Endodermal cell (in vitro differentiated cells): ENCODE results near the gene BTBD9. TPM values are rescaled to one million over a fixed set of nuclear protein-coding genes. Genes with fewer than 3 reads are reported as not detected.

ENCODE experiments used
- DNase-seq: peaks from one replicate; pipeline ENCODE4 v3.0.0-alpha.2; 2017
- H3K27ac ChIP-seq: 2 replicates; pipeline ENCODE4 v1.5.1; 2013; ENCODE audit warnings: mild to moderate bottlenecking, low read depth, low read length, moderate library complexity
- H3K27me3 ChIP-seq: 2 replicates; pipeline ENCODE4 v1.6.1; 2013; ENCODE audit warnings: mild to moderate bottlenecking, low read length, moderate library complexity; ENCODE audit not compliant: insufficient read depth, control insufficient read depth, poor library complexity, severe bottlenecking
- H3K36me3 ChIP-seq: 2 replicates; pipeline ENCODE4 v1.7.0; 2013; ENCODE audit warnings: mild to moderate bottlenecking, low read length, moderate library complexity; ENCODE audit not compliant: control insufficient read depth, insufficient read depth
- H3K4me1 ChIP-seq: one replicate; pipeline ENCODE4 v1.7.0; 2013; ENCODE audit warnings: low read length; ENCODE audit not compliant: control insufficient read depth, insufficient read depth
- H3K4me3 ChIP-seq: 2 replicates; pipeline ENCODE4 v1.5.1; 2013; ENCODE audit warnings: mild to moderate bottlenecking, low read length, moderate library complexity
- H3K9ac ChIP-seq: 2 replicates; pipeline ENCODE4 v1.6.1; 2013; ENCODE audit warnings: mild to moderate bottlenecking, low read length, moderate library complexity; ENCODE audit not compliant: poor library complexity, severe bottlenecking; ENCODE audit errors: extremely low read depth
- H3K9me3 ChIP-seq: 2 replicates; pipeline ENCODE4 v1.6.1; 2013; ENCODE audit warnings: mild to moderate bottlenecking, low read length, moderate library complexity; ENCODE audit not compliant: control insufficient read depth
- H3K27ac Mint-ChIP-seq: 2 replicates; pipeline ENCODE4 v1.8.0; 2020; ENCODE audit warnings: mixed read lengths
- H3K27me3 Mint-ChIP-seq: 2 replicates; pipeline ENCODE4 v1.8.0; 2021; ENCODE audit warnings: mild to moderate bottlenecking, mixed read lengths; ENCODE audit not compliant: insufficient read depth
- H3K36me3 Mint-ChIP-seq: 2 replicates; pipeline ENCODE4 v1.8.0; 2020; ENCODE audit warnings: low read depth, mixed read lengths
- H3K4me1 Mint-ChIP-seq: 2 replicates; pipeline ENCODE4 v1.8.0; 2020; ENCODE audit warnings: mixed read lengths
- H3K4me3 Mint-ChIP-seq: 2 replicates; pipeline ENCODE4 v1.8.0; 2020; ENCODE audit warnings: mild to moderate bottlenecking, moderate library complexity, mixed read lengths
- H3K9me3 Mint-ChIP-seq: 2 replicates; pipeline ENCODE4 v1.8.0; 2020; ENCODE audit warnings: mild to moderate bottlenecking, mixed read lengths
- CTCF ChIP-seq: fragments of 200-600 bp; sonication (generic); conservative IDR thresholded peaks from 2 replicates; pipeline ENCODE4 v1.5.0; 2021; ENCODE audit warnings: antibody characterized with exemption, mild to moderate bottlenecking
- WGBS, 2 experiments: methylation state at CpG; one replicate each; pipeline versions ENCODE4 v1.1.5 to v1.1.7; 2013; ENCODE audit warnings: missing lambda C conversion rate in 2 of 2, mixed read lengths in 1 of 2; ENCODE audit not compliant: insufficient coverage in 1 of 2, insufficient read length in 1 of 2; 5-methylcytosine and 5-hydroxymethylcytosine counted together
- total RNA-seq, 2 donors: library from RNA; stranded (reverse); fragmentation: NEBNext Ultra II Directional in 1 of 2; extraction: Animal tissue kit (Norgen Biotek cat#: 25700) in 1 of 2; gene quantifications; 2 replicates in 1 of 2; 3 replicates in 1 of 2; pipeline ENCODE4 v1.2.1, GENCODE V29; 2021

The BTBD9 gene
- total RNA-seq, 2 donors from 2014 or later = 7.6 to 12.3 TPM

GRCh38 chr6:38443352-38444144 is 196.2 kb downstream of the BTBD9 start:
- Mint-ChIP-seq H3K9me3 (no peaks in the 10 kb centered on the region), H3K27me3 (no peaks in the 10 kb centered on the region), H3K36me3 (no peaks in the 10 kb centered on the region), H3K27ac (no peak overlapping the region), H3K4me3 (no peak overlapping the region), H3K4me1 (peaks cover 12% of the 10 kb centered on the region)
- 75 to 91% methylated on average over 6 of the region's 6 CpGs for WGBS, 2 experiments
- H3K27me3 ChIP-seq = no peaks in the 10 kb centered on the region
- no peak overlapping the region for H3K9ac ChIP-seq
- no peak for DNase-seq
- H3K4me1 ChIP-seq = no peaks in the 10 kb centered on the region
- no peaks in the 10 kb centered on the region for H3K9me3 ChIP-seq
- H3K4me3 ChIP-seq = no peak overlapping the region
- no peak for TF ChIP-seq CTCF
- H3K36me3 ChIP-seq = no peaks in the 10 kb centered on the region
- H3K27ac ChIP-seq = no peak overlapping the region

GRCh38 chr6:38438097-38438496 is 201.6 kb downstream of the BTBD9 start:
- Mint-ChIP-seq H3K27ac (no peak overlapping the region), H3K4me1 (peaks cover 24% of the 10 kb centered on the region), H3K36me3 (no peaks in the 10 kb centered on the region), H3K4me3 (no peak overlapping the region), H3K27me3 (no peaks in the 10 kb centered on the region), H3K9me3 (no peaks in the 10 kb centered on the region)
- H3K4me3 ChIP-seq = no peak overlapping the region
- TF ChIP-seq CTCF = no peak
- H3K27me3 ChIP-seq = no peaks in the 10 kb centered on the region
- no peaks in the 10 kb centered on the region for H3K36me3 ChIP-seq
- H3K9ac ChIP-seq = no peak overlapping the region
- no peak for DNase-seq
- 90% methylated on average over 1 of the region's 1 CpG; no CpG with 5 or more reads in 1 of the 2 experiments for WGBS, 2 experiments
- H3K9me3 ChIP-seq = no peaks in the 10 kb centered on the region
- no peaks in the 10 kb centered on the region for H3K4me1 ChIP-seq
- no peak overlapping the region for H3K27ac ChIP-seq

GRCh38 chr6:38436726-38437465 is 202.8 kb downstream of the BTBD9 start:
- WGBS, 2 experiments = 94 to 96% methylated on average over 6 to 10 of the region's 10 CpGs
- H3K36me3 ChIP-seq = no peaks in the 10 kb centered on the region
- no peaks in the 10 kb centered on the region for H3K27me3 ChIP-seq
- Mint-ChIP-seq H3K36me3 (no peaks in the 10 kb centered on the region), H3K4me1 (peaks cover 35% of the 10 kb centered on the region), H3K27me3 (no peaks in the 10 kb centered on the region), H3K4me3 (no peak overlapping the region), H3K9me3 (peaks cover 8% of the 10 kb centered on the region), H3K27ac (no peak overlapping the region)
- H3K9ac ChIP-seq = no peak overlapping the region
- TF ChIP-seq CTCF = no peak
- H3K4me1 ChIP-seq = no peaks in the 10 kb centered on the region
- no peak overlapping the region for H3K4me3 ChIP-seq
- no peak overlapping the region for H3K27ac ChIP-seq
- peaks cover 7% of the 10 kb centered on the region for H3K9me3 ChIP-seq
- no peak for DNase-seq
